ENCODE measurements around the gene AMBP.
"Not testable (repeated sequence)": the region's sequence is repeated elsewhere in the genome, so short reads cannot be mapped to it uniquely, and the experiment has no call there.

Gene AMBP

DNA sequence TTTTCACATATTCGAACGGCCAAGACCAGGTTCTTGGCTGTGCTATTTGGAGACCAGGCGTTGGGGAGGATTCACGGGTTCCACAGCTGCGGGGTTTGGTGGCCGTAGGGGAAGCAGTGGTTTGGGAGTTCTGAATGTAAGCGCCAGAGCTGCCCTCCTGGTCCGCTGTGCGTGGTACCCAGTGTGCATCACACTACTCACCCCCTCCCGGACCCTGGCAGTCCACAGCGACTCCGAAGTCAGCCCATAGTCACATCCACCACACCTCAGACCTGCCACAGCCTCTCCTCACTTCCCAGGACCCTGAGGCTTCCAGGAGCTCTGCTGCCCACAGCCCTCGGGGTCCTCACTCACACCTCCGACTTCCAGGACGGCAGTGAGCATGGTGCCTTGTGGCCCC is 26.8 kb downstream of the AMBP start:
- no peak for DNase-seq (ENCODE audit: low read depth in 2 of 2)

DNA sequence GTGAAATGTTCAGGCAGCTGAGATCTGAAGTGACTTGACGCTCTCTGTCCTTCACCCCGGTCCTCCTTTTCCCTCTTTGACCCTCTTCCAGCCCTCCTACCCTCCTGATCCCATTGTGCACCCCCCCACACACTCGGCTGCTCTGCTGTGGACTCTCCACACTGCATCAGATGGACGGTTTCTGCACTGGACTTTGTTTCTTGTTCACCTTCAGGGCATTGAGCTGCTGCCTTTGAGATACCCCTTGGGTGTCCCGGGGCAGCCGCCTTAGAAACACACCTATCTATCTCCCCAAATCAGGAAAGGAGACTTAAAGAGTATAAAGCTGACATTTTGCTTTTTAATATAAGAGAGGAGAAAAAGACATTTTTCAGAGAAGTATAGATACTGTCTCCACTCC is 27.5 kb downstream of the AMBP start:
- no peak for DNase-seq (ENCODE audit: low read depth in 2 of 2)

DNA sequence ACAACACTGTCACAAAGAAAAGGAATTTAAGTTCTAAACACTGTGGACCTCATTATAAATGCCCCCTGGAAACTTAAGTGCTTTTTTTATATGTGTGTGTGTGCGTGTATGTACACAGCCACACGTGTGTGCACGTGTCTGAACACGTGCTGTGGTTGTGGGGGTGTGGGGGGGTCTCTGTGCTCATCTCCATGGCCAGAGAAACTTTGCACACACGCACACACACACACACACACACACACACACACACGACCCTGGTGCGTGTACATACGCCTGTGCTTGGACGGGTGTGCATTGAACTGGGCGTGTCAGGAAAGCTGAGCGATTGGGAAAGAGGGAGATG is 27.9 kb downstream of the AMBP start:
- DNase-seq (ENCODE audit: low read depth in 2 of 2): no peak

DNA sequence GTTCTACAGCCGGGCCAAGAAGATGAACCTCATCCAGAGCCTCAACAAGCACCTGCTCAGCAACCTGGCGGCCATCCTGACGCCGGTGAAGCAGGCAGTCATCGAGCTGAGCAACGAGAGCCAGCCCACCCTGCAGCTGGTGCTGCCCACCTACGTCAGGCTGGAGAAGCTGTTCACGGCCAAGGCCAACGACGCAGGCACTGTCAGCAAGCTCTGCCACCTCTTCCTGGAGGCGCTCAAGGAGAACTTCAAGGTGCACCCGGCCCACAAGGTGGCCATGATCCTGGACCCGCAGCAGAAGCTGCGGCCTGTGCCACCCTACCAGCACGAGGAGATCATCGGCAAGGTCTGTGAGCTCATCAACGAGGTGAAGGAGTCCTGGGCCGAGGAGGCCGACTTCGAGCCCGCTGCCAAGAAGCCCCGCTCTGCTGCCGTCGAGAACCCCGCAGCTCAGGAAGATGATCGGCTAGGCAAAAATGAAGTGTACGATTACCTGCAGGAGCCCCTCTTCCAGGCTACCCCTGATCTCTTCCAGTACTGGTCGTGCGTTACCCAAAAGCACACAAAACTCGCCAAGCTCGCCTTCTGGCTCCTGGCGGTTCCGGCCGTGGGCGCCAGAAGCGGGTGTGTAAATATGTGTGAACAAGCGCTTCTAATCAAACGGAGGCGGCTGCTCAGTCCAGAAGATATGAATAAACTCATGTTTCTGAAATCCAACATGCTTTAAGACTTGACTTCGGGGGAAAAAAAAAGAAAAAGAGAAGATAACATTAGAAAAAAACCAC is 28.5 kb downstream of the AMBP start:
- no peak for DNase-seq (ENCODE audit: low read depth in 2 of 2)

DNA sequence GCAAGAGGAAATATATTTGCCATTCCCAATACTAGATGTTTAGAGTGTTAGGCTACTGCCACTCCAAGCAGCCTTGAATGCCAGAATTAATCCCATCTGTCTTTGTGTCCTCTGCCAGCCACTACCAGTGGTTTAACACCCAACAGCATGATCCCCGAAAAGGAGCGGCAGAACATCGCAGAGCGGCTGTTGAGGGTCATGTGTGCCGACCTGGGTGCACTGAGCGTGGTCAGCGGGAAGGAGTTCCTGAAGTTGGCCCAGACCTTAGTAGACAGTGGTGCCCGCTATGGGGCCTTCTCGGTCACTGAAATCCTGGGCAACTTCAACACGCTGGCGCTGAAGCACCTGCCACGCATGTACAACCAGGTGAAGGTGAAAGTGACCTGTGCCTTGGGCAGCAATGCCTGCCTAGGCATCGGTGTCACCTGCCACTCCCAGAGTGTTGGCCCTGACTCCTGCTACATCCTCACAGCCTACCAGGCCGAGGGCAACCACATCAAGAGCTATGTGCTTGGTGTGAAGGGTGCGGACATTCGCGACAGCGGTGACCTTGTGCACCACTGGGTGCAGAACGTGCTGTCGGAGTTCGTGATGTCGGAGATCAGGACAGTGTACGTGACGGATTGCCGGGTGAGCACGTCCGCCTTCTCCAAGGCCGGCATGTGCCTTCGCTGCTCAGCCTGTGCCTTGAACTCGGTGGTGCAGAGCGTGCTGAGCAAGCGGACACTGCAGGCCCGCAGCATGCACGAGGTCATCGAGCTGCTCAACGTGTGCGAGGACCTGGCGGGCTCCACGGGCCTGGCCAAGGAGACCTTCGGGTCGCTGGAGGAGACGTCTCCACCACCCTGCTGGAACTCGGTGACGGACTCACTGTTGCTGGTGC is 29.3 kb downstream of the AMBP start:
- no peak for DNase-seq (ENCODE audit: low read depth in 2 of 2)

DNA sequence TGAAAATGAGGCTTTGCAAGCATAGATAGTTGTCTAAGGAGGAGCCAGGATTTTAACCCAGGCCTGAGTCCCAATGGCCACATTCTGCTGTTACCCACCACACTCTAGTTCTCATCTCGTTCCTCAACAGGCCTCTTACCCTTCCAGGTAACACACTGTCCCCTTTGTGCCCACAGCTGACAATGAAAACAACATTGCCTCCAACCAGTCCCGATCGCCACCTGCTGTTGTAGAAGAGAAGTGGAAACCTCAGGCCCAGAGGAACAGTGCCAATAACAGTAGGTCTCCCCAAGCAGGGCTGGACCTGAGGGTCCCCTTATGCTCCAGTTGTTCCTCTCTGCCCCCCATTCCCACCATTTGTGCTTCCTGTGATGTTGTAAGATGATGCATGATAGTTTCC is 30.4 kb downstream of the AMBP start:
- no peak for DNase-seq (ENCODE audit: low read depth in 2 of 2)

DNA sequence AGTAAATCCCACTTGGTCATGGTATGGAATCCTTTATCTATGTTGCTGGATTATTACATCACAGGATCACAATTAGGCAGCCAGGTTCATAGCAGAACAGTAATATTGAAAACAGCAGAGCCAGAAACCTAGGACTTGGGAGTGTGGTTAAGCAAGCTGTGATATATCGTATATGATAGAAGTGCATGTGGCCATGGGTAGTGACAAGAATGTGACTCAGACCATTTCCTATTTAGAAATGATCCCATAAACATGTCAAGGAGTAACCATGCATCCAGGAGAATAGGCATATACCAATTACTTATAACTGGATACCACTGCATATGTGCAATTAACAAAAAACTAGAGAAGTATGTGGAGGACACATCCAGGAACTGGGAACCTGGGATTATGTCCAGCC is 31.2 kb downstream of the AMBP start:
- no peak for DNase-seq (ENCODE audit: low read depth in 2 of 2)

DNA sequence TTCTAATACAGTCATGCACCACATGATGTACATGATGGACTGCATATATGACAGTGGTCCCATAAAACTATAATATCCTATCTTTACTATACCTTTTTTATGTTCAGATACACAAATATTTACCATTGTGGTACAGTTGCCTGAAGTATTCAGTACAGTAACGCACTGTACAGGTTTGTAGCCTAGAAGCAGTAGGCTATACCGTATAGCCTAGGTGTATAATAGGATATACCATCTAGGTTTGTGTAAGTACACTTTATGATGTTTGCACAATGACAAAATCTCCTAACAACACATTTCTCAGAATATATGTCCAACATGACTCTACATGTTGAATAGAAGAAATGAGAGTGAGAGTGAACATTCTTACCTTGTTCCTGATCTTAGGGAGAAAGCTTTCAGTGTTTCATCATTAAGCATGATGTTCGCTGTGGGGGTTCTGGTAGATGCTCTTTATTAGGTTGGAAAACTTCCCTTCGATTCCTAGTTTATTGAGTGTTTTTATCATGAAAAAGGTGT is 31.8 kb downstream of the AMBP start:
- no peak for DNase-seq (ENCODE audit: low read depth in 2 of 2)

DNA sequence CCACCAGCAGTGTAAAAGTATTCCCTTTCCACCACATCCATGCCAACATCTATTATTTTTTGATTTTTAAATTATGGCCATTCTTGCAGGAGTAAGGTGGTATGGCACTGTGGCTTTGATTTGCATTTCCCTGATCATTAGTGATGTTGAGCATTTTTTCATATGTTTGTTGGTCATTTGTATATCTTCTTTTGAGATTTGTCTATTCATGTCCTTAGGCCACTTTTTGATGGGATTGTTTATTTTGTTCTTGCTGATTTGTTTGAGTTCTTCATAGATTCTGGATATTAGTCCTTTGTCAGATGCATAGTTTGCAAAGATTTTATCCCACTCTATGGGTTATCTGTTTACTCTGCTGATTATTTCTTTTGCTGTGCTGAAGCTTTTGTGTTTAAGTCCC is 34.4 kb downstream of the AMBP start:
- not testable (repeated sequence) for DNase-seq (ENCODE audit: low read depth in 2 of 2)

DNA sequence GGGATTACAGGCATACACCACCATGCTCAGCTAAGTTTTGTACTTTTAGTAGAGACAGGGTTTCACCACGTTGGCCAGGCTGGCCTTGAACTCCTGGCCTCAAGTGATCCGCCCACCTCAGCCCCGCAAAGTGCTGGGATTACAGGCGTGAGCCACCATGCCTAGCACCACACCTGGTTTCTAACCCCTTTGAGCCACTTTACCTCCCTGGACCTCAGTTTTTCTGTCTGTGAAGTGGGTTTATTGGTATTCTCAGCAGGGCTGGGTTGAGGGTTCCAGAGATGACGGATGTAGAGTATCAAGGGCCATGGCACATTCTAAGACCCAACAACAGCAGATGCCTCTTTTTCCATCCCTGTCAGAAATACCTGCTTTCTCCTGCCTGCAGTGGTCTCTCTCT is 38.6 kb downstream of the AMBP start:
- DNase-seq (ENCODE audit: low read depth in 2 of 2): no peak

DNA sequence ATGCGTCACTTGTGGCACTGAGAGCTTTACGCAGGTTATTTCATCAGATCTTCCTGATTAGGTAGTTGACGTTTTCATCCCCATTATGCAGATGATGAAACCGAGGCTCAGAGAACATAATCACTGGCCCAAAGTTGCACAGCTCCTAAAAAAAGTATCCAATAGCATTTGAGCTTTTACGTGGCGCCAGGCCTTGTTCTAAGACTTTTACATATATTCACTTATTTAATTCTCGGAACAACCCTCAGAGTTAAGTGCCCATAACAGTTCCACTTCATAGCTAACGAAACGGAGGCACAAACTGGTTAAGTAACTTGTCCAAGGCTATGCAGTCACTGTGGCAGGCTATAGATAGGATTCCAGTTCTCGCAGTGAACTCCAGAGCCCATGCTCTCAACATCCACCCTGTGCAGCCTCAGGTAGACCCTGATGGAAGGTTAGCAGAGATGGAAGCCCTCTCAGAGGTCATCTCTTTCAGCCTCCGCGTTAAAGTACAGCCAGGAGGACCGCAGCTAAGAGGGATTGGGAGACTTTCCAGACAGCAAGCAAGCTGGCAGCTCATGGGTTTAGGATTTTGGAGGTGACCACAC is 39.3 kb downstream of the AMBP start:
- no peak for DNase-seq (ENCODE audit: low read depth in 2 of 2)

DNA sequence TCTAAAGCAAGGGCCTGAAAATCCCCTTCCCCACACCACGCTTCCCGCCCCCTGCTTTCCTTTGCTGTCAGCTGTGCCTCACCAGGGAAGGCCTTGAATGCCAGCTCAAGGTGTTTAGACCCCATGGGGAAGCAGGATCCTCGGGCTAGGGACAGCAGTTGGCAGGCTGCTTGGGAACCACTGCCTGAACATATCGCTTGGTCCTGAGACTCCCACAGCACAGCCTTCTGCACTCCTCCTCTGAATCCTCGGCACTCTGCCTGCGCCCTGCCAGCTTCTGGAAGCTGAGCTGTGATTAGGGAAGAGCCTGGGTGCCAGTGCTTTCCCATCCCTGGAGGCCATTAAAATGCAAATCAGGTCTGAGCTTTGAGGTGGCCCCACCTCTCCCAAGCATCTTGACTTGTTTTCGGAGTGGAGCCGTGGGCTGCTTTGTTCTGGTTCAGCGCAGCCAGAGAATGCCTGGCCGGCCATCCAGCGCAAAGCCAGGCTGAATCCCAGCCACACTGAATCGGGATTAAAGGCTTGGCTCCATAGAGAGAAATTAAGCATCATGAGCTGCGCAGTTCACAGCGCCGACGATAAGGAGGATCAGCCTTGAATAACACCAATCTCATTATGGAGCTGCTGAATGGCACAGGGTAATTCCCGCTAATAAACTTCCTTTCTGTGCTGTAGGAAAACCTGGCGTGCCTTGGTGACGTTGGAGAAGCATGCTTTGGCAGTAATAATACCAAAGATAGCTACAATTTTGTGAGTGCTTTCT is 40.0 kb downstream of the AMBP start:
- no peak for DNase-seq (ENCODE audit: low read depth in 2 of 2)

DNA sequence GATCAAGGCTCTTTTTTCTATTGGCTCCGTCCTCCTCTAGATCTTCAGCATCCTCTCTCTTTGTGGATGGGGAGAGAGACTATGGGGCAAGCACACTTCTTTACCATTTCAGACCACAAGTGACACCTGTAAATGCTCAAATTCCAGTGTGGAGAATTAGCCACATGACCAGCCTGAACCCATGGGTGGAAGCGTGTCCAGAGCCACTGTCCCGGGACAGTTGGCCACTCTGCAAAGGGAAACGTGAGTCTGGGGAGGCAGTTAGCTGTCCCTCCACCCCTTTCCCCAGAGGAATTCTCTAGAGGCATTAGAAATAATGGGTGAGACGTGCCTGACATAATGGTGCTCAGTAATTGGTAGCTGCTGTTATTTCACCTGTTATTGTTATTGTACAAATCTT is 40.9 kb downstream of the AMBP start:
- no peak for DNase-seq (ENCODE audit: low read depth in 2 of 2)

DNA sequence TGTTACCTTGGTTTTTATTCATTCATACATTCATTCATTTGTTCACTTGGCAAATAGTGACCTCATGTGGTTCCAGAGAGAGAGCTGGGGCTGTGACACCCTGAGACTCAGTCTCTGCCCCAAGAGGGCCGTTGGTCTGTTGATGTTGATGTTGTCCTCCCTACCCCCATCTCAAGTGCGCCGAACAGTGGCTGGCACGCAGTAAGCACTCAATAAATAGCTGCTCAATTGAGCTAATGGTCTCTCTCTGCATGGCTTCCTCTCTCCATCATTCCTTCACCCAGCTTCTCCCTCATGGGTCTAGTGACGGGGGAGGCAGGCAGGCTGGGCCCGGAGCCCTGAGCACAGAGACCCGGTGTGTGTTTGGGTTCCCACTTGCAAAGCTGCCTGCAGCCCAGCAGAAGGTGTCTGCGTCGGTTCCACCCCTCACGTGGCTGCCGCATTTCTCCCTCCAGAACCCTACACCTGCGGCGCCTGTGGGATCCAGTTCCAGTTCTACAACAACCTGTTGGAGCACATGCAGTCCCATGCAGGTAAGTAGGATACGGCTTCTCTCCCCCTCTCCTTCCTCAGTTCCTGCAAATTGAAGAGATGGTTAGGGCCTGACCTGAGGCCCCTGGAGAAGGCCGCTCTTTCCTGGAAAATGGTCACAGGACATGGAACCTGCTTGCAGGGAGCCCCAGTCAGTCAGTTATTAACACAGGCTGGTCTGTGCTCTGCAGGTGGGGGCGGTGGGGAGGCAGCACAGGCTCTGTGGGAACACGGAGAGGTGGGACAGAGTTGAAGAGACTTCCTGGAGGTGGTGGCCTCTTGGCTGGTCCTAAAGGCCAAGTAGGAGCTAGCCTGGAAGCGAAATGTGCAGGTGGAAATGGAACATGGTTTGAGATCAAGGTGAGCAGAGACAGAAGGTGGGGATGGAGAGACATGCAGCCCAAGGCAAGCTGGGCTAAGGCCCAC is 42.0 kb downstream of the AMBP start:
- DNase-seq (ENCODE audit: low read depth in 2 of 2): no peak

DNA sequence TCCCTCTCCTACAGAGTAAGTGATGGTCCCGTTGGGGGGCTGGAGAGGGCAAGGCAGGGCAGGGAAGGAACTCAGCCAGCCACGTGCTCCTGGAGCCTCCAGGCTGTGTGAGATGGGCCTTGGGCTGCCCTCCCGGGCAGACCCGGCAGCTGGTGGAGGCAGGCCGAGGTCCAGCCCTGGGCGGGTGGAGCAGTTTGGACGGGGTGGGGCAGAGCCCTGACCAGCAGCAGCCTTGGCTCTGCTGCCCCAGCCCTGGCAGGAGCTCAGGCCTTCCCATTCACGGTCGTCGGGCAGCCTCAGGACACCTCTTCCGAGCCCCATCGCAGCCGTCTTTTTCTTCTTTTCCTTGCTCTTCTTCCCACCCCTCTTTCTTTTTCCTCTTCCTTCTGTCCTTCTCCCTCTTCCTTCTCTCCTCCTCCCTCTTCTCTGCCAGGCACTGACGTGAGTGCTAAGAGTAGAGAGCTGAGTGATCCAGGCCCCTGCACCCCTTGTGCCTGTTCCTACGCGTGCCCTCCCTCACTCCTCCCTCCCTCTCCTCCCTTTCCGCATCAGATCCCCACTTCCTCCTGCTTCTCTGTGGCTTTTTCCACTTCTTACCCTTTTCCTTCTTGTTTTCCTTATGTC is 42.8 kb downstream of the AMBP start:
- no peak for DNase-seq (ENCODE audit: low read depth in 2 of 2)

DNA sequence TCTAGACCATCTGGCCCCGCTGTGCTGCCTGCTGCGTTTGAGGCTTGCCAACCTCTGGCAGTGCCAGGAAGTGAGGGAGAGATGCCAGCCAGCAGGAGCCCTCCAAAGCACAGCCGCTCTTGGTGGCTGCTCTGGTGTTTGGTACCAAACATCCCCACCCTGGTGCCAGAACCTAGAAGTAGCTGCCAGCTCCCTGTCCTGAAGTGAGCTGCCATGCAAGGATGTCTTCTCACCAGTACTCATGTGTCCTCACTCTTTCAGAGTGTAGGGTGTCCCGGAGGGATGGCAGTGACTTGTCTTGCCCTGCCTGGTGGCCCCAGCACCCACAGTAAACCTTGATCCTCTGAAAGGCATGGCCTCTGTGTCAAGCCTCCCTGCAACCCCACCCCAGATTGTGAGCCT is 43.4 kb downstream of the AMBP start:
- DNase-seq (ENCODE audit: low read depth in 2 of 2): no peak

DNA sequence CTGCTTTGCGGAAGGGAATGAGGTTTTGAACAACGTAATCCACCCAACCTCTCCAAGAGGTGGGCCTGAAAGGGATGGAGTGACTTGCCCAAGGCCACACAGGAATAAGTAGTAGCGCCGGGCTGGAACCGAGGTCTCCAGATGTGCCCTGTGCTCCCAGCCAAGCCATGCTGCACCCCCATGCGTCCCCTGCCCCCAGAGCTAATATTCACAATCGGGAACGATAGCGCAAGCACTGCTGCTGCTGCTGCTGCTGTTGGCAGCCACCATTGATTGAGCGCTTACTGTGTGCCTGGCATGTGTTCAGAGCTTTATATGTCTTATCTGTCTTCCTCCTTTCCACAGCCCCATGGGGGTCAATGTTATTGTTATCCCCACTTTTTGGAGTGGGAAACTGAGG is 43.9 kb downstream of the AMBP start:
- DNase-seq (ENCODE audit: low read depth in 2 of 2): no peak

DNA sequence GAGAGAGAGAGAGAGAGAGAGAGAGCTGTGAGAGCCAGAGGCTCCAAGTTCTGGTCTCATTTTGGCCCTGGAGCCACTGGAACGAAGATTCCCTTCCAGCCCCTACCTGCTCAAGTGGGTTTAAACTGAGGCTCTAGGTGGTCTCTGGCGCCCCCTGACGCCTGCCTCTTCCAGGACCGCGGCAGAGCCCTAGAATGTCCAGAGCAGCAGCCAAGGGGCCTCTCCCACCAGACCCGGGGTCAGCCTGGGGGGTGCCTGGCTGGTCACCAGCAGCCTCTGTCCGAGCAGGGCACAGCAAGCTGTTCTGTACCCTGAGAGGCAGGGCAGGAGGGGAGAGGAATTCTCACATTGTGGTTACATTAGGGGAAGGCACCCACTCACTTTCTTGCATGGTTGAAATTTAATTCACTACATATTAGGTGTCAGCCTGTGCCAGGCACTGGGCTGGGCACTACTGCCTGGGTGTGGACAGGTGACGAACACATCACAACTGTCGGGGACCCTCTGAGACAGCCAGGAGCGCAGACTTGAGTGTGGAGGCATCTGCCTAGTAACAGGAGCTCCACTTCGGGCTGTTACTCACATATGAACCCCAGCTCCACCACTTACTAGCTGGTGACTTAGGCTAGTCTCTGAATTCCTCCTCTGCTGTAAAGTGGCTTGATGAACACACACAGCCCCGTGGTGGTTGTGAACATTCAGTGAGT is 44.5 kb downstream of the AMBP start:
- no peak for DNase-seq (ENCODE audit: low read depth in 2 of 2)

DNA sequence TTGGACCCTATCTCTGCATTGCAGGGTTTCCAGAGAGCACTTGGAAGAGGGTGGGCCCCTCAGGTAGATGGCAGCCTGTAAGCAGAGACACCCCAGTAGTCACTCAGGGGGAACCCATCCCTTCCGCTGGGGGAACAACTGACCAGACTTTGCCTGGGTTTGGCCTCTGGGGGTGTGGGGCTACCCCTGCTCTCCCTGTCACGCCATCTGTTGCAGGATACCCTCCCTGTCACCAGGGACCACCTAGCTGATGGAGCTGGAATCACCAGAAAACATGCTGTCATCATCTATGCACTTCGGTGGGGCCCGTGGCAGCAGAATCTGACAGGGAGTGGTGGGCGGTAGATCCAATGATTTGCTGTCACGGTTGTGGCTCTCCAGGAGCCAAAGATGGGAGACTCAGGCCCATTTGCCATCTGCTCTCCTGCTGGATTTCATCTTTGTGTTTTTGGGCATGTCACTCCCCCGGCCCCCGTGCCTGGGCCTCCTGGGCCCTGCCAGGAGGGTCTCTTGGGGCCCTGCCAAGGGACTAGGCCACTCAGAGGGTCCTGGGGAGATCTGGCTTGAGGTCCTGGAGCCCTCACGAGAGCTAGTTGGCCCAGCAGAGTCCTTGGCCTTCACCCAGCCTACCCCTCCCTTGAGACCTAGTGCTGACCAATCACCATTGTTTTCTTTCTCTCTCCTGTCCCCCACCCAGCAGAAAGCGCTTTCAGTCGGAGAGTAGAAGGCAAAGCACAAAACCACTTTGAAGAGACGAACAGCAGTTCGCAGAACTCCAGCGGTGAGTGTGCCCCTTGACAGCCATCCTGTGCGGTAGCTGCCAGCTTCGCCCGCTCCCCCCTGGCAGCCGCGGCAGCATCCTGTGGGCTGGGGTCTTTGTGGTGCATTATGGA is 45.9 kb downstream of the AMBP start:
- DNase-seq (ENCODE audit: low read depth in 2 of 2): no peak
